Spleen (tissue), 7 donors: ENCODE data around the gene APOBEC3C.

Experiments used
- POLR2A ChIP-seq, 3 donors: fragments of 450-650 bp; IDR thresholded peaks; one replicate each; pipeline ENCODE4 v1.5.1; 2017; ENCODE audit warnings: antibody characterized with exemption in 3 of 3, mild to moderate bottlenecking in 1 of 3
- POLR2AphosphoS5 ChIP-seq, 3 donors: sonication (generic); formaldehyde crosslinking; IDR thresholded peaks; one replicate each; pipeline ENCODE4 v1.5.1; 2017; ENCODE audit warnings: antibody characterized with exemption in 3 of 3
- TF ChIP-seq, protein P1 (sequence below), 11 experiments: fragments of 200-600 bp in 7 of 11; fragments of 450-650 bp in 4 of 11; sonication (generic) in 4 of 11; IDR thresholded peaks in 8 of 11; conservative IDR thresholded peaks in 3 of 11; 1 replicate in 7 of 11; 2 replicates in 4 of 11; pipeline versions ENCODE4 v1.4.0 to v1.8.0; 2016 to 2021; ENCODE audit warnings: antibody characterized with exemption in 11 of 11, inconsistent platforms in 4 of 11, mild to moderate bottlenecking in 1 of 11
- donor health status: DM: no; HTN: no; CAD: no; lungs with moderate emphysema.
- donor health status: DM: no; HTN: no; CAD: no.
- donor health status: DM: no; HTN: no; CAD: no.

DNA sequence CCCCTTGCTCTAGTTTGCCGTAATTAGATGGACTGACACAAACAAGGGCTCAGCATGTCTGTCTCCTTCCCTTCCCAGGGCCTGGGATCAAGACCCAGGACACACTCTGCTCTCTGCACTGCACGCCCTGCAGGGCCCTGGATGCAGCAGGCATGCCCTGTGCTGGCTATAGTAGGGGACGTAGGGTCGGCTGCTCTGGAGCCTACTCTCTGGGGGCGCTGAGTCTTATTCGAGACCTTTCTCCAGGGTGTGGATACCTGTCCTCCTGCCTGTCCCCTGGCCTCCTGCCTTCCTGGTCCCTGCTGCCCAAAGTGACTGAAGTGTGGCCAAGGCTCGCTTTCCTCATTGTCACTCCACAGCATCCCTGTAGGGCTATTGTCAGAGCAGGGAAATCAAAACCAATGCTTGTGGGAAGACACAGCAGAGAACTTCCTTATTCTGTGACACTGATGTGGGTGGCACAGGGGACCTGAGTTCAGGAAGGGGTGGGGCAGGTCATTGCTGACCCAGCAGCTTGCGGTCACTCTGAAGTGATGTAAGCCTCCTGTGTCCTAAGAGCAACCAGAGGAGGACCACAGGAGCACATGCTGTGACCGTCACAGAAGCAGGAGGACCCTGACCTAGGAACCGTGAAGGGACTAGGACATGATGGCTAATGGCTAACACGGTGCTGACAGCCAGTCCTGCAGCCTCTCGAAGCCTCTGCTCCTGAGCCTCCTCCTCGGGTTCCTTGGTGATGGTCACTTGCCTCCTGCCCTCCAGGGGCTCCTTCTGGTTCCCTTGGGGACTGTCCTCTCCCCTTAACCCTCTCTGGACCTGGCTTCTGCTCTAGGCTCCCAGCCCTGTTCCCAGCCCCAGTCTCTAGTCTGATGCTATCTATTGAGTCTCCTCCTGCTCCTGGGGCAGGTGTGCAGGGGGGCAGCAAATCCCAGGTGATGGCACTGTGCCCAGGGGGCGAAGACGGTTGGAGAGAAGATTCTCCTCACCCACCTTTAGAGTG is 46.3 kb upstream of the APOBEC3C start:
- no peak for TF ChIP-seq POLR2A (IDR thresholded peaks at IDR 0.05)
- TF ChIP-seq, protein P1, sequence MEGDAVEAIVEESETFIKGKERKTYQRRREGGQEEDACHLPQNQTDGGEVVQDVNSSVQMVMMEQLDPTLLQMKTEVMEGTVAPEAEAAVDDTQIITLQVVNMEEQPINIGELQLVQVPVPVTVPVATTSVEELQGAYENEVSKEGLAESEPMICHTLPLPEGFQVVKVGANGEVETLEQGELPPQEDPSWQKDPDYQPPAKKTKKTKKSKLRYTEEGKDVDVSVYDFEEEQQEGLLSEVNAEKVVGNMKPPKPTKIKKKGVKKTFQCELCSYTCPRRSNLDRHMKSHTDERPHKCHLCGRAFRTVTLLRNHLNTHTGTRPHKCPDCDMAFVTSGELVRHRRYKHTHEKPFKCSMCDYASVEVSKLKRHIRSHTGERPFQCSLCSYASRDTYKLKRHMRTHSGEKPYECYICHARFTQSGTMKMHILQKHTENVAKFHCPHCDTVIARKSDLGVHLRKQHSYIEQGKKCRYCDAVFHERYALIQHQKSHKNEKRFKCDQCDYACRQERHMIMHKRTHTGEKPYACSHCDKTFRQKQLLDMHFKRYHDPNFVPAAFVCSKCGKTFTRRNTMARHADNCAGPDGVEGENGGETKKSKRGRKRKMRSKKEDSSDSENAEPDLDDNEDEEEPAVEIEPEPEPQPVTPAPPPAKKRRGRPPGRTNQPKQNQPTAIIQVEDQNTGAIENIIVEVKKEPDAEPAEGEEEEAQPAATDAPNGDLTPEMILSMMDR (IDR thresholded peaks at IDR 0.05 in 8 of 11, conservative IDR thresholded peaks at IDR 0.05 in 3 of 11), result peak in 2 of 11 experiments; percentile 14 to 25
- TF ChIP-seq POLR2AphosphoS5 (IDR thresholded peaks at IDR 0.05), result peak in 2 of 3 donors; percentile 60 to 88
